HG03135 (cell line): ENCODE data around the gene CHI3L1.

Source experiments
- ATAC-seq: cut with Tn5 transposase; IDR thresholded peaks from one replicate; pipeline ENCODE4 v1.9.1; 2021; ENCODE audit warnings: mild to moderate bottlenecking, moderate library complexity; ENCODE audit not compliant: unreplicated experiment

CHI3L1 gene

GRCh38 chr1:203170625-203171330 lies 15.7 kb downstream of the CHI3L1 start:
- ATAC-seq: no peak

GRCh38 chr1:203169770-203170520 lies 16.6 kb downstream of the CHI3L1 start:
- no peak for ATAC-seq

GRCh38 chr1:203168991-203169390 lies 17.5 kb downstream of the CHI3L1 start:
- no peak for ATAC-seq

- ATAC-seq: no peak
Observed at GRCh38 chr1:203168256-203168786, 18.2 kb downstream of the CHI3L1 start.

GRCh38 chr1:203167913-203168200 lies 18.6 kb downstream of the CHI3L1 start:
- no peak for ATAC-seq

GRCh38 chr1:203167026-203167912 lies 19.2 kb downstream of the CHI3L1 start:
- ATAC-seq: no peak

- ATAC-seq: no peak
Observed at GRCh38 chr1:203166192-203166940, 20.1 kb downstream of the CHI3L1 start.

- no peak for ATAC-seq
Observed at GRCh38 chr1:203165800-203166161, 20.7 kb downstream of the CHI3L1 start.

- no peak for ATAC-seq
Observed at GRCh38 chr1:203165101-203165799, 21.3 kb downstream of the CHI3L1 start.

GRCh38 chr1:203163891-203164635 lies 22.4 kb downstream of the CHI3L1 start:
- no peak for ATAC-seq

- ATAC-seq: no peak
Observed at GRCh38 chr1:203162403-203162802, 24.1 kb downstream of the CHI3L1 start.

- no peak for ATAC-seq
Observed at GRCh38 chr1:203161703-203162102, 24.8 kb downstream of the CHI3L1 start.

- no peak for ATAC-seq
Observed at GRCh38 chr1:203161175-203161574, 25.3 kb downstream of the CHI3L1 start.

GRCh38 chr1:203159844-203160243 lies 26.7 kb downstream of the CHI3L1 start:
- ATAC-seq: no peak

GRCh38 chr1:203158960-203159665 lies 27.4 kb downstream of the CHI3L1 start:
- ATAC-seq: no peak

- no peak for ATAC-seq
Observed at GRCh38 chr1:203158423-203158822, 28.1 kb downstream of the CHI3L1 start.

- no peak for ATAC-seq
Observed at GRCh38 chr1:203156280-203156679, 30.2 kb downstream of the CHI3L1 start.

- no peak for ATAC-seq
Observed at GRCh38 chr1:203153989-203154821, 32.3 kb downstream of the CHI3L1 start.
